MM.1S (cell line): ENCODE data around the gene NFYA.

Experiments used
- DNase-seq: peaks from one replicate; pipeline ENCODE4 v3.0.0-alpha.2; 2015
- H2AFZ ChIP-seq: fragments of 300-600 bp; sonication (generic); 2 replicates; pipeline ENCODE4 v1.6.0; 2016; ENCODE audit warnings: antibody characterized with exemption, low read length
- H3F3A ChIP-seq: fragments of 300-600 bp; sonication (generic); 2 replicates; pipeline ENCODE4 v1.6.1; 2016; ENCODE audit warnings: mild to moderate bottlenecking, antibody characterized with exemption, low read length, moderate library complexity, mixed read lengths; ENCODE audit not compliant: insufficient read depth
- H3K27ac ChIP-seq: fragments of 300-600 bp; sonication (generic); 2 replicates; pipeline ENCODE4 v1.5.1; 2016; ENCODE audit warnings: mild to moderate bottlenecking, low read length
- H3K27me3 ChIP-seq: fragments of 300-600 bp; sonication (generic); replicated peaks from 2 replicates; pipeline ENCODE4 v1.6.0; 2016; ENCODE audit warnings: low read length; ENCODE audit not compliant: insufficient read depth
- H3K36me3 ChIP-seq: fragments of 300-600 bp; sonication (generic); replicated peaks from 2 replicates; pipeline ENCODE4 v1.6.1; 2016; ENCODE audit warnings: mild to moderate bottlenecking, low read length, mixed read lengths; ENCODE audit not compliant: insufficient read depth
- H3K4me1 ChIP-seq: fragments of 300-600 bp; sonication (generic); 2 replicates; pipeline ENCODE4 v1.6.1; 2016; ENCODE audit warnings: low read length, mixed read lengths
- H3K4me2 ChIP-seq: fragments of 300-600 bp; sonication (generic); 2 replicates; pipeline ENCODE4 v1.6.0; 2016; ENCODE audit warnings: low read depth, low read length
- H3K4me3 ChIP-seq: fragments of 300-600 bp; sonication (generic); 2 replicates; pipeline ENCODE4 v1.5.1; 2016; ENCODE audit warnings: low read length, mixed read lengths
- H3K79me2 ChIP-seq: fragments of 300-600 bp; sonication (generic); 2 replicates; pipeline ENCODE4 v1.6.1; 2016; ENCODE audit warnings: mixed run types, low read length, mixed read lengths
- H3K9ac ChIP-seq: fragments of 300-600 bp; sonication (generic); 2 replicates; pipeline ENCODE4 v1.6.1; 2016; ENCODE audit warnings: low read length, mixed read lengths
- H3K9me2 ChIP-seq: fragments of 300-600 bp; sonication (generic); replicated peaks from 2 replicates; pipeline ENCODE4 v1.6.1; 2016; ENCODE audit warnings: mild to moderate bottlenecking, low read length, mixed read lengths; ENCODE audit not compliant: insufficient read depth
- H3K9me3 ChIP-seq: fragments of 300-600 bp; sonication (generic); replicated peaks from 2 replicates; pipeline ENCODE4 v1.6.1; 2016; ENCODE audit warnings: mild to moderate bottlenecking, low read length, mixed read lengths; ENCODE audit not compliant: insufficient read depth
- H4K20me1 ChIP-seq: fragments of 300-600 bp; sonication (generic); 2 replicates; pipeline ENCODE4 v1.6.1; 2016; ENCODE audit warnings: mild to moderate bottlenecking, low read length, moderate library complexity, mixed read lengths; ENCODE audit not compliant: insufficient read depth
- EZH2 ChIP-seq: fragments of 300-600 bp; sonication (generic); optimal IDR thresholded peaks from 2 replicates; pipeline ENCODE3; 2017; ENCODE audit warnings: low read depth, mild to moderate bottlenecking, antibody characterized with exemption, low read length, mixed read lengths
- EZH2phosphoT487 ChIP-seq: fragments of 300-600 bp; sonication (generic); IDR thresholded peaks from 2 replicates; pipeline ENCODE4 v1.6.1; 2018; ENCODE audit warnings: antibody characterized with exemption, low read length
- TF ChIP-seq, protein P1 (sequence below): fragments of 300-600 bp; sonication (generic); IDR thresholded peaks from 2 replicates; pipeline ENCODE4 v1.5.1; 2016; ENCODE audit warnings: antibody characterized with exemption, low read length, mixed read lengths

The NFYA gene

DNA sequence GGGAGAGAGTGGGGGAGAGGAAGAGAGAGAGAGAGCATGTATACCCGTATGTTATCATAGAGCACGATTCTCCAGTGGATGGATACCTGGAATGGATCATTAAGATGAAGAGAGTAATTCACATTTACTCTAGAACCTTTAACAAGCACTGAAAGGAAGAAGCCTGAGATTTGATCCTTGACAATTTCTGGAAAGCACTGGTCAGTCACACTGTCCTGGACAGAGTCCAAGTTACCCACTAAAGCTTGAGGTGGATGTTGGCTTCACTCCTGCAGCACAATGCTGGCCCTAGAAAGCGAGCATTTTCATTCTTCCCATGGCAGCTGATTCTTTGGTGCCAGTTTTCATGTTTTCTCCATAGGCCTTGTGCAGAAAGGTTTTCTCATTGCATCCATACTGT lies 25.6 kb downstream of the NFYA start:
- no peak for TF ChIP-seq EZH2phosphoT487
- TF ChIP-seq, protein P1, sequence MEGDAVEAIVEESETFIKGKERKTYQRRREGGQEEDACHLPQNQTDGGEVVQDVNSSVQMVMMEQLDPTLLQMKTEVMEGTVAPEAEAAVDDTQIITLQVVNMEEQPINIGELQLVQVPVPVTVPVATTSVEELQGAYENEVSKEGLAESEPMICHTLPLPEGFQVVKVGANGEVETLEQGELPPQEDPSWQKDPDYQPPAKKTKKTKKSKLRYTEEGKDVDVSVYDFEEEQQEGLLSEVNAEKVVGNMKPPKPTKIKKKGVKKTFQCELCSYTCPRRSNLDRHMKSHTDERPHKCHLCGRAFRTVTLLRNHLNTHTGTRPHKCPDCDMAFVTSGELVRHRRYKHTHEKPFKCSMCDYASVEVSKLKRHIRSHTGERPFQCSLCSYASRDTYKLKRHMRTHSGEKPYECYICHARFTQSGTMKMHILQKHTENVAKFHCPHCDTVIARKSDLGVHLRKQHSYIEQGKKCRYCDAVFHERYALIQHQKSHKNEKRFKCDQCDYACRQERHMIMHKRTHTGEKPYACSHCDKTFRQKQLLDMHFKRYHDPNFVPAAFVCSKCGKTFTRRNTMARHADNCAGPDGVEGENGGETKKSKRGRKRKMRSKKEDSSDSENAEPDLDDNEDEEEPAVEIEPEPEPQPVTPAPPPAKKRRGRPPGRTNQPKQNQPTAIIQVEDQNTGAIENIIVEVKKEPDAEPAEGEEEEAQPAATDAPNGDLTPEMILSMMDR: no peak
- no peak for TF ChIP-seq EZH2
- Histone ChIP-seq H3K9me3 (no peaks in the 10 kb centered on the region), H3K27me3 (no peaks in the 10 kb centered on the region), H3K9ac (no peak overlapping the region), H2AFZ (no peak overlapping the region), H3K36me3 (peaks cover 19% of the 10 kb centered on the region; the same call in 1 of the 2 replicates), H3K4me2 (no peak overlapping the region), H3K4me3 (no peak overlapping the region), H3F3A (no peaks in the 10 kb centered on the region), H3K9me2 (no peaks in the 10 kb centered on the region), H3K79me2 (no peaks in the 10 kb centered on the region), H3K4me1 (no peaks in the 10 kb centered on the region), H4K20me1 (no peaks in the 10 kb centered on the region), H3K27ac (no peak overlapping the region)
- DNase-seq: no peak

DNA sequence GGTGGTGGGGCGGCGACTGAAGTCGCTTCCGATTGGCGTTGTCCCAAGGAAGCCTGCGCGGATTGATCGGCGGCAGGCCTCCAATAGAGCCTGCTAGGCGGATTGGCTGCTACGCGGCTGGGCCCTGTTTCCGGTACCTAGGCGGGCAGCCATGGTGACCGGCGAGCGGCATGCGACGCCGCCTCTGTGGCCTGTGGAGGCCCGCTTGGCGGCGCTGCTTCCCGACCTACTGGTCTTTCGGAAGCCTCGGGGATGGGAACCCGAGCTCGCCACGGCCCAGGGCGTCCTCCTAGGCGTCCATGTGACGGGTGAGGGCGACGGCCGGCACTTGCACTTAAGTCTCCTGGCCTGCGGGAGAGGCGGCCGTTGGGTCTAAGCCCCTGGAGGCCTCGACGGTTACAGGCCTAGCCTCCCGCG lies 28.1 kb downstream of the NFYA start:
- TF ChIP-seq, protein P1: no peak
- no peak for TF ChIP-seq EZH2
- no peak for TF ChIP-seq EZH2phosphoT487
- DNase-seq: no peak
- no peak overlapping the region for H2AFZ ChIP-seq
- no peak overlapping the region for H3K4me3 ChIP-seq
- no peaks in the 10 kb centered on the region for H4K20me1 ChIP-seq
- H3K79me2 ChIP-seq: no peaks in the 10 kb centered on the region
- no peaks in the 10 kb centered on the region for H3K9me2 ChIP-seq
- no peak overlapping the region for H3K27ac ChIP-seq
- H3K9me3 ChIP-seq: no peaks in the 10 kb centered on the region
- no peaks in the 10 kb centered on the region for H3K4me1 ChIP-seq
- no peaks in the 10 kb centered on the region for H3K27me3 ChIP-seq
- H3F3A ChIP-seq: no peaks in the 10 kb centered on the region
- no peak overlapping the region for H3K4me2 ChIP-seq
- H3K36me3 ChIP-seq: peaks cover 13% of the 10 kb centered on the region; the same call in 1 of the 2 replicates
- H3K9ac ChIP-seq: no peak overlapping the region

DNA sequence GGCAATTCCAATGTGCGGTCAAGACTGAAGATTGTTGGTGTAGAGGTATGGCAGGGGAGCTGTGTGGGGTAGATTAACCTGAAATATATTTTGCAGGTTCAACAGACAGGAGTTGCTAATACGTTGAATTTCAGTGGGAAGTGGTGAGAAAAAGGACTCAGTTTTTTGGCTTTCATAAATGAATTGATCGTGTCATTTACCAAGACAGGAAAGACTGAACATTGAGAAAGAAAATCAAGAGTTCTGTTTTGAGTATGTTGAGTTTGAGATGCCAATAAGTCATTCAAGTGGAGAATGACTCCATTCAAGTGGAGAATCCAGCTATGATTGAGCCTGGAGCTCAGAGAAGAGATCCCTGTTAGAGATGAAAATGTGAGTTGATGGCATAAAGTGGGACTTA lies 31.1 kb downstream of the NFYA start:
- no peak for TF ChIP-seq EZH2phosphoT487
- TF ChIP-seq, protein P1: no peak
- no peak for TF ChIP-seq EZH2
- H3F3A ChIP-seq: no peaks in the 10 kb centered on the region
- DNase-seq: no peak
- no peaks in the 10 kb centered on the region for H3K27me3 ChIP-seq
- H3K9me3 ChIP-seq: no peaks in the 10 kb centered on the region
- H3K4me3 ChIP-seq: no peak overlapping the region
- no peak overlapping the region for H2AFZ ChIP-seq
- H3K9me2 ChIP-seq: no peaks in the 10 kb centered on the region
- no peak overlapping the region for H3K9ac ChIP-seq
- no peak overlapping the region for H3K4me2 ChIP-seq
- H4K20me1 ChIP-seq: no peaks in the 10 kb centered on the region
- H3K36me3 ChIP-seq: no peaks in the 10 kb centered on the region
- H3K27ac ChIP-seq: no peak overlapping the region
- H3K79me2 ChIP-seq: no peaks in the 10 kb centered on the region
- no peaks in the 10 kb centered on the region for H3K4me1 ChIP-seq
